SU-DHL-6 (cell line): ENCODE results near the gene FDPS.

ENCODE experiments used
- EZH2phosphoT487 ChIP-seq: fragments of 200-600 bp; sonication (generic), shearing (Covaris generic); conservative IDR thresholded peaks from 2 replicates; pipeline ENCODE4 v1.6.1; 2018; ENCODE audit warnings: mild to moderate bottlenecking, antibody characterized with exemption, low read length, moderate library complexity, mixed read lengths
- TF ChIP-seq, protein P1 (sequence below): fragments of 200-600 bp; sonication (generic); IDR thresholded peaks from one replicate; pipeline ENCODE4 v1.5.1; 2017; ENCODE audit warnings: antibody characterized with exemption, mild to moderate bottlenecking, low read length, moderate library complexity; ENCODE audit not compliant: insufficient read depth, poor library complexity, severe bottlenecking

GRCh38 chr1:155300024-155300423 lies 8.6 kb upstream of the FDPS start:
- TF ChIP-seq, protein P1, sequence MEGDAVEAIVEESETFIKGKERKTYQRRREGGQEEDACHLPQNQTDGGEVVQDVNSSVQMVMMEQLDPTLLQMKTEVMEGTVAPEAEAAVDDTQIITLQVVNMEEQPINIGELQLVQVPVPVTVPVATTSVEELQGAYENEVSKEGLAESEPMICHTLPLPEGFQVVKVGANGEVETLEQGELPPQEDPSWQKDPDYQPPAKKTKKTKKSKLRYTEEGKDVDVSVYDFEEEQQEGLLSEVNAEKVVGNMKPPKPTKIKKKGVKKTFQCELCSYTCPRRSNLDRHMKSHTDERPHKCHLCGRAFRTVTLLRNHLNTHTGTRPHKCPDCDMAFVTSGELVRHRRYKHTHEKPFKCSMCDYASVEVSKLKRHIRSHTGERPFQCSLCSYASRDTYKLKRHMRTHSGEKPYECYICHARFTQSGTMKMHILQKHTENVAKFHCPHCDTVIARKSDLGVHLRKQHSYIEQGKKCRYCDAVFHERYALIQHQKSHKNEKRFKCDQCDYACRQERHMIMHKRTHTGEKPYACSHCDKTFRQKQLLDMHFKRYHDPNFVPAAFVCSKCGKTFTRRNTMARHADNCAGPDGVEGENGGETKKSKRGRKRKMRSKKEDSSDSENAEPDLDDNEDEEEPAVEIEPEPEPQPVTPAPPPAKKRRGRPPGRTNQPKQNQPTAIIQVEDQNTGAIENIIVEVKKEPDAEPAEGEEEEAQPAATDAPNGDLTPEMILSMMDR = no peak
- TF ChIP-seq EZH2phosphoT487 = no peak
